Loucy (cell line): ENCODE results near the gene BRD4.

ENCODE experiments used
- CTCF ChIP-seq: fragments of 200-600 bp; sonication (generic); conservative IDR thresholded peaks from 2 replicates; pipeline ENCODE4 v1.5.1; 2014; ENCODE audit warnings: mild to moderate bottlenecking, antibody characterized with exemption, low read length
- EZH2phosphoT487 ChIP-seq: fragments of 200-600 bp; IDR thresholded peaks from 2 replicates; pipeline ENCODE4 v1.6.1; 2018; ENCODE audit warnings: antibody characterized with exemption, mild to moderate bottlenecking, moderate library complexity, borderline replicate concordance

GRCh38 chr19:15285896-15286591 is 46.3 kb downstream of the BRD4 start:
- TF ChIP-seq CTCF (no peak), EZH2phosphoT487 (no peak)
